Upper lobe of left lung (tissue), 4 donors: ENCODE results near the gene ZNF74.

Experiments used
- EP300 ChIP-seq, 4 donors: sonication (generic); formaldehyde crosslinking; IDR thresholded peaks; one replicate each; pipeline ENCODE4 v1.5.1; 2017; ENCODE audit warnings: antibody characterized with exemption in 4 of 4, control low read depth in 2 of 4
- POLR2A ChIP-seq, 4 donors: fragments of 450-650 bp; IDR thresholded peaks; one replicate each; pipeline ENCODE4 v1.5.1; 2016 to 2017; ENCODE audit warnings: antibody characterized with exemption in 4 of 4, mild to moderate bottlenecking in 2 of 4
- POLR2AphosphoS5 ChIP-seq, 2 donors: sonication (generic); formaldehyde crosslinking; IDR thresholded peaks; one replicate each; pipeline ENCODE4 v1.5.1; 2017; ENCODE audit warnings: antibody characterized with exemption in 2 of 2
- TF ChIP-seq, protein P1 (sequence below), 6 experiments: fragments of 450-650 bp in 4 of 6; fragments of 200-600 bp in 2 of 6; sonication (generic) in 2 of 6; IDR thresholded peaks; one replicate each; pipeline ENCODE4 v1.5.1; 2016 to 2019; ENCODE audit warnings: antibody characterized with exemption in 6 of 6

- TF ChIP-seq POLR2AphosphoS5 (IDR thresholded peaks at IDR 0.05) = no peak
- TF ChIP-seq, protein P1, sequence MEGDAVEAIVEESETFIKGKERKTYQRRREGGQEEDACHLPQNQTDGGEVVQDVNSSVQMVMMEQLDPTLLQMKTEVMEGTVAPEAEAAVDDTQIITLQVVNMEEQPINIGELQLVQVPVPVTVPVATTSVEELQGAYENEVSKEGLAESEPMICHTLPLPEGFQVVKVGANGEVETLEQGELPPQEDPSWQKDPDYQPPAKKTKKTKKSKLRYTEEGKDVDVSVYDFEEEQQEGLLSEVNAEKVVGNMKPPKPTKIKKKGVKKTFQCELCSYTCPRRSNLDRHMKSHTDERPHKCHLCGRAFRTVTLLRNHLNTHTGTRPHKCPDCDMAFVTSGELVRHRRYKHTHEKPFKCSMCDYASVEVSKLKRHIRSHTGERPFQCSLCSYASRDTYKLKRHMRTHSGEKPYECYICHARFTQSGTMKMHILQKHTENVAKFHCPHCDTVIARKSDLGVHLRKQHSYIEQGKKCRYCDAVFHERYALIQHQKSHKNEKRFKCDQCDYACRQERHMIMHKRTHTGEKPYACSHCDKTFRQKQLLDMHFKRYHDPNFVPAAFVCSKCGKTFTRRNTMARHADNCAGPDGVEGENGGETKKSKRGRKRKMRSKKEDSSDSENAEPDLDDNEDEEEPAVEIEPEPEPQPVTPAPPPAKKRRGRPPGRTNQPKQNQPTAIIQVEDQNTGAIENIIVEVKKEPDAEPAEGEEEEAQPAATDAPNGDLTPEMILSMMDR (IDR thresholded peaks at IDR 0.05) = no peak
- no peak for TF ChIP-seq POLR2A (IDR thresholded peaks at IDR 0.05)
- no peak for TF ChIP-seq EP300 (IDR thresholded peaks at IDR 0.05)
Observed at GRCh38 chr22:20433686-20434241, 39.8 kb downstream of the ZNF74 start.
